GM20000 (cell line): ENCODE results near the gene DCLRE1C.

Source experiments
- DNase-seq: peaks from one replicate; pipeline ENCODE4 v3.0.0; 2012; ENCODE audit warnings: low spot score
- TF ChIP-seq, protein P1 (sequence below): IDR thresholded peaks from 2 replicates; pipeline ENCODE4 v1.5.1; 2012; ENCODE audit warnings: mild to moderate bottlenecking, control low read depth; ENCODE audit errors: extremely low read depth, missing control alignments

Gene DCLRE1C

DNA sequence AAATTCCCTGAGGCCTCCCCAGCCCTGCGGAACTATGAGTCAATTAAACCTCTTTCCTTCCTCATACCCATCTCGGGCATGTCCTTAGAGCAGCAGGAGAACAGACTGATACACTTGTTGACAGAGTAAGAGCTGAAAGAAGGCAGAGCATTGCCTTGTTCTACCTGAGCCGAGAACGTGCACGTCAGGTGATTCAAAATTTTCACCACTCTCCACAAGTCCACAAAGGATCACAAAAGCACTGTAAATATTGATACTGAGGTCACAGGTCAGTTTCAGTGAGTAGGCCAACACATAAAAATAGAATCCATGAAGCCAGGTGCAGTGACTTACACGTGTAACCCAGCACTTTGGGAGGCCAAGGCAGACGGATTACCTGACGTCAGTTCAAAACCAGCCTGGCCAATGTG is 27.8 kb downstream of the DCLRE1C start:
- DNase-seq: no peak
- TF ChIP-seq, protein P1, sequence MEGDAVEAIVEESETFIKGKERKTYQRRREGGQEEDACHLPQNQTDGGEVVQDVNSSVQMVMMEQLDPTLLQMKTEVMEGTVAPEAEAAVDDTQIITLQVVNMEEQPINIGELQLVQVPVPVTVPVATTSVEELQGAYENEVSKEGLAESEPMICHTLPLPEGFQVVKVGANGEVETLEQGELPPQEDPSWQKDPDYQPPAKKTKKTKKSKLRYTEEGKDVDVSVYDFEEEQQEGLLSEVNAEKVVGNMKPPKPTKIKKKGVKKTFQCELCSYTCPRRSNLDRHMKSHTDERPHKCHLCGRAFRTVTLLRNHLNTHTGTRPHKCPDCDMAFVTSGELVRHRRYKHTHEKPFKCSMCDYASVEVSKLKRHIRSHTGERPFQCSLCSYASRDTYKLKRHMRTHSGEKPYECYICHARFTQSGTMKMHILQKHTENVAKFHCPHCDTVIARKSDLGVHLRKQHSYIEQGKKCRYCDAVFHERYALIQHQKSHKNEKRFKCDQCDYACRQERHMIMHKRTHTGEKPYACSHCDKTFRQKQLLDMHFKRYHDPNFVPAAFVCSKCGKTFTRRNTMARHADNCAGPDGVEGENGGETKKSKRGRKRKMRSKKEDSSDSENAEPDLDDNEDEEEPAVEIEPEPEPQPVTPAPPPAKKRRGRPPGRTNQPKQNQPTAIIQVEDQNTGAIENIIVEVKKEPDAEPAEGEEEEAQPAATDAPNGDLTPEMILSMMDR: no peak

DNA sequence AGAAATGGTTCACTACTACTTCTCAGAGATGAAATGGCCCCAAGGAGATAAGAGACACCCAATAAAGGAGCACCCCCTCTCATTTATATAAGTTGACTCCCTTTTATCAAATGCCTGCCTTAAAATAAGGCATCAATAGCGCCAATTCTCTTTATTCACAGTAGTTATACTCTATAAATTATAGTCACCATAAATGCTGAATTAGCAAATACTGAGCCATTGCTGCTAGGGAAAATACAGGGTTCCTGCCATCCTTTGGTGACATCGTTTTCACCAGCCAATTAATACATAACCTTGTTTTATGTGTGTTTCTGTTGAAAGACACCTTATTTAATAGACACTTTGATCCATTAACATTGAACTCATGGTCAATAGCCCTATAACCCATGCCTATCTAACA is 28.6 kb downstream of the DCLRE1C start:
- no peak for DNase-seq
- TF ChIP-seq, protein P1: no peak

DNA sequence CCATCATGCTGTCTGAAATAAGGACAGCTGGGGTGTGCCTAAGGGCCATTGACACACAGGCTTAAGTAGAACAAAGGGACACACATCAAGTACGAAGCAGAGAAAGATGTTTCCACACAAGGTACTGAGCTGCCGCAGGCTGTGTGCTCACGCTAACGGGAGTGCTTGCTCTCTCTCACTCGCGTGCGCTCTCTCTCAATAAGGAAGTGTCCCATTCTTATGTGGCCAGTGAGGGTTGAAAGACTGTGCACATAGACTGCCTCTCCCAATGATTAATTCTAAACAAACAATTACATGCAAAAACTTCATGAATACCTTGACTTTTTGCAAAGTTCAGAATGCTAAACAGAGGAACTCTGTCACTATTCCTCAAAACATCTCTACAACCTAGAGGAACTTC is 29.9 kb downstream of the DCLRE1C start:
- TF ChIP-seq, protein P1: no peak
- DNase-seq: no peak

DNA sequence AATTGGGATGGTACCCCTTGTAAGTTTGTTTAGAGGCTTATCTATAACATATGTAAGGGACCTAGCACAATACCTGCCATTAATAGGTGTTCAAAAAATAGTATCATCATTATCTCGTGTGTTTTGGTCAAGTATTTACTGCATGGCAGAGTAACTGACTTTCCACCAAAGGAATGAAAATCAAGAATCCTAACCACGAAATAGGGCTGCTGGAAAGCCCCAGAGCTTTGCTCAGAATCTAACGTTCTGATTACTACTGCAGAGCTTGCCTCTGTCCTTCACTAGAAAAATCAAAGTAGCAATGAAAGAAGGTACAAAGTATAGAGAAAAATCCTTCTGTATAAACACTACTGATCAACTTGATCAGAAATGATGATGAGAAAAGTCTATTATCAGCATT is 34.9 kb downstream of the DCLRE1C start:
- TF ChIP-seq, protein P1: no peak
- DNase-seq: no peak

DNA sequence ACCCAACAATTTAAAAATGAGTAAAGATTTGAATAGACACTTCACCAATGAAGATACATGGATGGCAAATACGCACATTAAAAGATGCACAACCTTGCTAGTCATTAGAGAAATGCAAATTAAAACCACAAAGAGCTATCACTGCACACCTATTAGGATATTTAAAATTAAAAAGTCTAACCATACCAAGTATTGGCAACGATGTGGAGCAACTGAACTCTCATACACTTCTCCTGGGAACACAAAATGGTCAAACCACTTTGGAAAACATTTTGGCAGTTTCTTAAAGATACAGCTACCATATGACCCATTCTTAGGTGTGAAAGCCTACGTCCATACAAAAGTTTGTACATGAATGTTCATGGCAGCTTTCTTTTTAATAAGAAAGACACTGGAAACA is 36.1 kb downstream of the DCLRE1C start:
- TF ChIP-seq, protein P1: no peak
- DNase-seq: no peak

DNA sequence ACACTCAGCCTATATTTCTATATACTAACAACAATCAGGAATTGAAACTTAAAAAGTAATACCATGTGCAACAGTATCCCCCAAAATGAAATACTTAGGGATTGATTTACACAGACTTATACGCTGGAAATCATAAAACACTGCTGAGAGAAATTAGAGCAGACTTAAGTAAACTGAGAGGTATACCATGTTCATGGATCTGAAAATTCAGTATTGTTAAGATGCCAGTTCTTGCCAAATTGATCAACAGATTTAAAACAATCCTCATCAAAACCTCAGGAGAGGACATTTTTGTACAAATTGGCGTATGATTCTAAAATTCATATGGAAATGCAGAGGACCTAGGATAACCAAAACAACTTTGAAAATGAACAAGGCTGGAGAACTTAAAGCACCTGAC is 37.3 kb downstream of the DCLRE1C start:
- no peak for DNase-seq
- TF ChIP-seq, protein P1: no peak

DNA sequence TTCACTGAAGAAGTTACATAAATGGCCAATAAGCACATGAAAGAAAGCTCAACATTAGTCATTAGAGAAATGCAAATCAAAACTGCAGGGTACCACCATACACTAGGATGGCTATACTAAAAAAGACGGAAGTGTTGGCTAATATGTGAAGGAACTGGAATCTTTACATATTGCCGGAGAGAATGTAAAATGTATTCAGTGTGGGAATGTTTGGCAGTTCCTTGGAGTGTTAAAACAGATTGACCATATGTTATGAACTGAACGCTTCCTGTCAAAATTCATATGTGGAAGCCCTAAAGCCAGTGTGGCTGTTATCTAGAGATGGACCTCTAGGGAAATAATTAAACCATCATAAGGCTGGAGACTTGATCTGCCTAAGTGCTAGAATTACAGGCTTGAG is 42.1 kb downstream of the DCLRE1C start:
- TF ChIP-seq, protein P1: no peak
- no peak for DNase-seq
